GM12874 (cell line): ENCODE measurements around the gene CCDC92.

Experiments used
- TF ChIP-seq, protein P1 (sequence below): IDR thresholded peaks from 2 replicates; pipeline ENCODE4 v1.5.1; 2011; ENCODE audit warnings: low read depth, mild to moderate bottlenecking, control low read depth, low read length, moderate library complexity; ENCODE audit not compliant: insufficient read depth

Gene CCDC92

GRCh38 chr12:123951467-123951866, 21.2 kb downstream of the CCDC92 start:
- TF ChIP-seq, protein P1, sequence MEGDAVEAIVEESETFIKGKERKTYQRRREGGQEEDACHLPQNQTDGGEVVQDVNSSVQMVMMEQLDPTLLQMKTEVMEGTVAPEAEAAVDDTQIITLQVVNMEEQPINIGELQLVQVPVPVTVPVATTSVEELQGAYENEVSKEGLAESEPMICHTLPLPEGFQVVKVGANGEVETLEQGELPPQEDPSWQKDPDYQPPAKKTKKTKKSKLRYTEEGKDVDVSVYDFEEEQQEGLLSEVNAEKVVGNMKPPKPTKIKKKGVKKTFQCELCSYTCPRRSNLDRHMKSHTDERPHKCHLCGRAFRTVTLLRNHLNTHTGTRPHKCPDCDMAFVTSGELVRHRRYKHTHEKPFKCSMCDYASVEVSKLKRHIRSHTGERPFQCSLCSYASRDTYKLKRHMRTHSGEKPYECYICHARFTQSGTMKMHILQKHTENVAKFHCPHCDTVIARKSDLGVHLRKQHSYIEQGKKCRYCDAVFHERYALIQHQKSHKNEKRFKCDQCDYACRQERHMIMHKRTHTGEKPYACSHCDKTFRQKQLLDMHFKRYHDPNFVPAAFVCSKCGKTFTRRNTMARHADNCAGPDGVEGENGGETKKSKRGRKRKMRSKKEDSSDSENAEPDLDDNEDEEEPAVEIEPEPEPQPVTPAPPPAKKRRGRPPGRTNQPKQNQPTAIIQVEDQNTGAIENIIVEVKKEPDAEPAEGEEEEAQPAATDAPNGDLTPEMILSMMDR = no peak

DNA sequence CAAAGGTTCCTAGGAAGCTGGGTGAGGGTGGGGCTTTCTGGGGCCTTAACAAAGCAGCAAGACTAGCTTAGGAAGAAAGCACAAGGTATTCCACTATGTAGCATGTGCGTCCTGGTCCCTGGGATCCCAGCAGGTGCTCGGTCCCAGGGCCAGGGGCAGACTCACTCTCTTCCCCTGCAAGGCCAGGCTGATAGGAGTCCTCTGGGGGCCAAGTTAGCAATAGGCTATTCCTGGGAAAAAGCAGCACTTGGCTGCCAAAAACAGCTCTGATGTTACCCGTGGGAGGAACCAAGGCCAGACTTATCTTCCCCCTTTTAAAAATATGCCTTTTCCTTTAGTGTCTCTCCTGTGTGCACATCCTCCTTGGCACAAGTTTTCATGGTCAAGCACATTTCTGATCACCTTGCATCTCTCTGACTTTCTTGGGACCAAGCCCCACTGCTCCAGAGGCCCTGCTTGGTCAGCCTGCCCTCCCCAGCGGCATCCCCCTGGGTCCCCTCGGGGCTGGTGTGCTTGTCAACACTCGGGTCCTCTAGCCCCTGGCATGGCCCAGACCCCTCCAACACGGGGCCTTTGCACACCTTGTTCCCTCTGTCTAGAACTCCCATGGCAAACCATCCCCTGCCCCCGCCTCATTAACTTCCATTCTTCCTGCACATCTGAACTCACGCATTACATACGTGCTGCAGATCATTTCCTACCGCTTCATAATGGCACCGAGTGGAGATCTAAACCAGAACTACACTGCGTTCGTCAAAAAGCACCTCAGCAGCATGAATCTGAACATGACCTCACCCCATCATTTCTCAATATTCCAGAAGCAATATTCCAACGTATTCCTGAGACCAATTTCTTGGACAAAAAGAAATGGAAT, 21.9 kb downstream of the CCDC92 start:
- TF ChIP-seq, protein P1 = no peak

DNA sequence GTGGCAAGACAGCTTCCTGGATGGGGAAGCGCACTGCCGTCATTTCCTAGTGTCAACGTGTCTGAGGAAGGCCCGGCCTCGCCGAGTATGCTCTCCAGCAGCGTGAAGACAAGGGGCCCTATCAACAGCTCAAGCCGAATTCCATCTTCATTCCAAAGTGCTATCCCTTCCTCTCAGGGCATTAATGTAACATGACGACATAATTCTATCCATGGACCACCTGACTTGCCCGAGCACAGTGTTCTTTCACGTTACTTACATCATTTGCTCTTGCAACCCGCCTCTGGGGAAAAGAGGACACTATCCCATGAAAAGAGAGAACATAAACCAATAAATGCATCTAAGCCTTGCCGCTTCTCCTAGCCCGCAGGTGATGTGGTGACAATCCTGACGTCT, 22.9 kb downstream of the CCDC92 start:
- TF ChIP-seq, protein P1 = no peak

GRCh38 chr12:123948796-123949769, 23.5 kb downstream of the CCDC92 start:
- TF ChIP-seq, protein P1 = no peak

- TF ChIP-seq, protein P1 = no peak
These were observed 24.2 kb downstream of the CCDC92 start for GRCh38 chr12:123948401-123948795.

DNA sequence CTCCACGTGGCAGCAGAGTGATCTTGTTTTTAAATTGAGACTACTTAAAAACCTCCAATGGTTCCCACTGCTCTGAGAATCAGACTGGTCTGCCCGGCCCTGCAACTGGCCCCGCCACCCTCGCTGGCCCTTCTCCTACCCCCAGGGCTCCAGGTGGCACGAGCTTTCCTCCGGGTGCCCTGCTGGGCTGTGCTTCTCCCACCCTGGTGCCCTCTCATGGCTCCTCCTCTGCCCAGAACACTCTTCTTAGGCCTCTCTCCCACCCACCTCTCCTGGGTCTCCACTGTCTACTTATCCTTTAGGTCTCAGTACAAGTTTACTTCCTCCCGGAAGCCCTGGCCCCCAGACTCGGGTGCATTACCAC, 26.5 kb downstream of the CCDC92 start:
- TF ChIP-seq, protein P1 = no peak
